GM20431 (cell line): ENCODE data around the gene KCNQ1.

Experiments used
- in situ Hi-C: fragments of 300-500 bp; cut with MseI, MboI; formaldehyde crosslinking; loops from one replicate; pipeline ENCODE4 v1.15.0; 2020; ENCODE audit warnings: low sequenced_read_pairs; ENCODE audit not compliant: unreplicated experiment

Gene KCNQ1

GRCh38 chr11:2518111-2518982 is 73.5 kb downstream of the KCNQ1 start:
- in situ Hi-C loops = no loop called here

- in situ Hi-C loops = no loop called here
Measured at GRCh38 chr11:2518983-2519340, 74.2 kb downstream of the KCNQ1 start.

GRCh38 chr11:2519517-2519861 is 74.7 kb downstream of the KCNQ1 start:
- in situ Hi-C loops = no loop called here

- in situ Hi-C loops = loop anchor here (10.0 kb wide), 1 partner anchor 85 kb away; no protein-coding TSS in a partner anchor
Measured at GRCh38 chr11:2519862-2520735, 75.3 kb downstream of the KCNQ1 start.

GRCh38 chr11:2520736-2521035 is 75.9 kb downstream of the KCNQ1 start:
- in situ Hi-C loops = loop anchor here (10.0 kb wide), 1 partner anchor 86 kb away; no protein-coding TSS in a partner anchor

- in situ Hi-C loops = loop anchor here (10.0 kb wide), 1 partner anchor 86 kb away; no protein-coding TSS in a partner anchor
Measured at GRCh38 chr11:2521081-2521732, 76.4 kb downstream of the KCNQ1 start.

GRCh38 chr11:2521733-2522630 is 77.2 kb downstream of the KCNQ1 start:
- in situ Hi-C loops = loop anchor here (10.0 kb wide), 1 partner anchor 87 kb away; no protein-coding TSS in a partner anchor

GRCh38 chr11:2522631-2523255 is 77.9 kb downstream of the KCNQ1 start:
- in situ Hi-C loops = loop anchor here (10.0 kb wide), 1 partner anchor 88 kb away; no protein-coding TSS in a partner anchor

- in situ Hi-C loops = loop anchor here (10.0 kb wide), 1 partner anchor 89 kb away; no protein-coding TSS in a partner anchor
Measured at GRCh38 chr11:2523821-2524391, 79.1 kb downstream of the KCNQ1 start.

- in situ Hi-C loops = loop anchor here (10.0 to 25.0 kb wide), 2 partner anchors 90 to 563 kb away; no protein-coding TSS in a partner anchor
Measured at GRCh38 chr11:2524446-2525165, 79.8 kb downstream of the KCNQ1 start.

- in situ Hi-C loops = loop anchor here (10.0 to 25.0 kb wide), 2 partner anchors 91 to 562 kb away; no protein-coding TSS in a partner anchor
Measured at GRCh38 chr11:2525166-2525861, 80.5 kb downstream of the KCNQ1 start.

GRCh38 chr11:2525941-2526807 is 81.4 kb downstream of the KCNQ1 start:
- in situ Hi-C loops = loop anchor here (10.0 to 25.0 kb wide), 2 partner anchors 91 to 561 kb away; no protein-coding TSS in a partner anchor

- in situ Hi-C loops = loop anchor here (10.0 to 25.0 kb wide), 2 partner anchors 92 to 560 kb away; no protein-coding TSS in a partner anchor
Measured at GRCh38 chr11:2526808-2527381, 82.1 kb downstream of the KCNQ1 start.

- in situ Hi-C loops = loop anchor here (10.0 to 25.0 kb wide), 2 partner anchors 93 to 560 kb away; no protein-coding TSS in a partner anchor
Measured at GRCh38 chr11:2527621-2528291, 82.9 kb downstream of the KCNQ1 start.
